Activated CD8-positive, alpha-beta memory T cell treated with anti-CD3 and anti-CD28 coated beads for 1 hour (primary cell): ENCODE measurements around the gene CELSR1.

ENCODE experiments used
- DNase-seq, 2 donors: peaks; one replicate each; pipeline ENCODE4 v3.0.0-alpha.2; 2020; ENCODE audit warnings: low read depth in 1 of 2; ENCODE audit errors: extremely low read depth in 1 of 2

Gene CELSR1

DNA sequence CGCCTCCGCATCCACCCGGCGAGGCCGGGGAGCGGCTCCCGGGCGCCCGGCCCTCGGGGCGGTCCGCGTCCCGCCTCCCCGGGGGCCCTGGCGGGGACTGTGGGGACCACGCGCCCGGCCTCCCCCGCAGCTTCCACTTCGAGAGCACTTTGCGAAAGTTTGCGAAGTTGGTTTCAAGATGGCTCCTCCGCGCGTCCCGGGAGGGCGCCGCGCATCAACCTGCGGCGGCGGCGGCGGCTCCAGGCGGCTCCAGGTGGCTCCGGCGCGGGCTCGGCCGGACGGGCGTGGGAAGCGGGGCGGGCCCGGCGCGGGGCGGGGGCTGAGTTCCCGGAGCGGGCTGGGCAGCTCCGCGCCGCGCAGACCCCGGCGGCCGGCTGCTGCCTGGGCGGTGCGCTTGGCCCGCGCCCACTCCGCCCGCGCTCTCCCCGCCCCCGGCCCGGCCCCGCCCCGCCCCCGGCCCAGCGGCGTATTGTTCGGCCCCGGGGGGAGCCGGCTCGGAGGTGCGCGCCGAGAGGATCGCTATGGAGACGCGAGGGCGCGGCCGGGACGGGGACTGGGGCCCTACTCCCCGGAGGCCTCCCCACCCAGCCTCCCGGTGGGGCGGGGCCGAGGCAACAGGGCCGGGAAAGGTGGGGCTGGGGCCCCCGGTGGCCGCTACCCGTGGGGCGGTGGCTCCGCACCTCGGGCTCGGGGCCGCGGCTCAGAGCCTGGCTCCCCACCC lies at the start of gene CELSR1:
CELSR1 (minus strand) TSS at position 396 of the 721 bp plus-strand sequence. CDS start 450 bp downstream, outside the sequence.
- no peak for DNase-seq

GRCh38 chr22:46587061-46587460 lies 49.6 kb upstream of the CELSR1 start:
- no peak for DNase-seq

DNA sequence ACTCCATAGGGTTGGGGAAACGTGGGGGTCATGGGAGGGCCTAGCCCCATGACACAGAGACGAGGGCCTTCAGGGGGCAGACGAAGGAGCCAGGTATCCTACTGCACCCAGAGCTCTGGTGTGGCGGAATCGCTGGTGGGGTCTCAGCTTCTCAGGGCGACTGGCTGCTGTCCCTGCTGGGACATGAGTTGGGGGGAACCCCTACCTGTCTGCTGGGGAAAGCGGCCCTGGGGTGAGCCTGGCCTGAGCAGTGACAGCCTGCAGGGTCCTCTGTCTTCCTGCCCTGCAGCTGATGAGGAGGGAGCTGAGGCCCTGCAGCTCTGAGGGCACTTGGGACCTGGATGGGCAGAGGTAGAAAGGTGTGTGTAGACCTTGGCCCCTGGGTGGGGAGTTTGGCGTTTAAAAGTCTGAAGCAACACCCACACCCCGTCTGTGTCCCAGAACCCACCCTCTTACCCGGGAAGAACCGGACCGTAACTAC lies 49.2 kb upstream of the CELSR1 start:
- DNase-seq = no peak

DNA sequence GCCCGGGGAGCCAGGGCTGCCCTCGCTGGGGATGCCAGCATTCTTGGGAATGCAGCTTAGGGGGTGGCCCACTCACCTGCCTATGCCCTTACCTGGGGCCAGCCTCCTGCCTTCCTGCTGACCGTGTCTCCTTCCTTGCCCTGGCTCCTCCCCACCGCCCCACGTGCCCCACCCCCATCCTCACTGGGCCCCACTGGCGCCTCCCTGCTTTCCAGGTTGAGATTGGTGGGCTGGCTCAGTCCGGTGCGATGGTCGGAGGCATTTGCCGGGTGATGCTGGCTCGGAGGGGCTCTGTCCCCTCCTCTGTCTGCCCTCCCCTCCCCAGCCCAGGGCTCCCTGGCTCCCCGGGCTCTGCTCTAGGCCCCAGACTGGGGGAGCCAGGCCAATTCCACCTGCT lies 48.7 kb upstream of the CELSR1 start:
- no peak for DNase-seq

DNA sequence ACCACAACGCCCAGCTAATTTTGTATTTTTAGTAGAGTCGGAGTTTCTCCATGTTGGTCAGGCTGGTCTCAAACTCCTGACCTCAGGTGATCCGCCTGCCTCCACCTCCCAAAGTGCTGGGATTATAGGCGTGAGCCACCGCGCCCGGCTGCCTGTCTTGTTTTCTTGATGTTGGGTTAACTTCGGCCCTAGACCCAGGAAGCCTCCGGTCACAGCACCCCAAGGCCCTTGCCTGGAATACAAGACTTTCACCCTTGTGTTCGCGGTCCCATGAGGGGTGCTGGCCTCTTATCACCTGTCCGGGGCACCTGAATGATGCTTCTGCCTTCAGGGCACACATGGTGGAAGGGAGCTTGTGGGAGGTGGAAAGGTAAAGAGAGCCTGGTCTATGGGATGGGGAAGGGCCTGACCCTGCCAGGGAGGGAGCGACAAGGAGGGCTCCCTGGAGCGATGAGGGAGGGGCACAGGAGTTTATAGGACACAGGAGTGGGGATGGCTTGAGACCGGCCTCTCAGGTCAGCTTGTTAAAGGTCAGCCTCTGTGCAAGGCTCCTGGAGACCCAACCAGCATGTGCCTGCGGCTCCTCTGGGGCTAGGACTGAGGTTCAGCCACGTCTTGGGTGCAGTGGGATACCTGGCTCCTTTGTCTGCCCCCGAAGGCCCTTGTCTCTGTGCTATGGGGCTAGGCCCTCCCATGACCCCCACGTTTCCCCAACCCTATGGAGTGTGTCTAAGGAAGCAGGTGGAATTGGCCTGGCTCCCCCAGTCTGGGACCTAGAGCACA lies 48.1 kb upstream of the CELSR1 start:
- no peak for DNase-seq

DNA sequence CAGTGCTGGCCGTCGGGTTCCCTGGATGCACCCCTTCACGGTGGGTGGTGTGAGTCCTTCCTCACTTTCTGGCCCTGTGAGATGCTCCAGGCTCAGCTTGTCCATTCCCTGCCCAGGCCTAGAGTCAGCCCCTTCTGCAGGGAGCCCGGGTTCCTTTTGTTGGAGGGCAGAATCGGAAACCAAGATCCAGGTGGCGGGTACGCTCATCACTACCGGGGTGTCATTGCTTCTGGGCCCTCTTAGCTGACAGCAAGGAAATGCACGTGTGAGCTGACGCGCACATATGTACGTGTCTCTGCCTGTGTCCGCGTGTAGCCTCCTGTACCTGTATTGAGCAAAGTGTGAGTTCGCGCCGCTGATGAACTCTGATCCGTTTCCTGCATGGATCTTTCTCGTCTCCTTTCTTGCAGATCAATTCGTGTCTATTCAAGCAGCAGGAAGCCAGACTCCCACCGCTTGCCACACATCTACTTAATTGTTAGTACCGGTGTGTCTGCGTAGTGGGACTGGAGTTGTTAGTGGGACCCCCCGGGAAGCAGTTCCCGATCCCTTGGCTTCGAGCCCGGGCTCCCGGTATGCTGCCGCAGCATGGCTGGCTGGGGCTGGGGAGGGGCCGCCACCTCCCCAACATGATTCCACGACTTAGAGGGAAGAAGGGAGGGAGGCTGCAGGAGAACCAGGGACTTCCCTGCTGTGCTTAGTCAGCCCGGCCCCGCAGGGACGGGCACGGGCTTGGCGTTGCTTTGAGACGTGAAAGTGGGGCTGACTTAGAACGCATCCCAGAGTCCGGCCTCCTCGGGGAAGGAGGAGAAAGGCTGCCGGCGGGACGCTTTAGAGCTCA lies 46.9 kb upstream of the CELSR1 start:
- no peak for DNase-seq

GRCh38 chr22:46583571-46583970 lies 46.2 kb upstream of the CELSR1 start:
- DNase-seq = no peak

DNA sequence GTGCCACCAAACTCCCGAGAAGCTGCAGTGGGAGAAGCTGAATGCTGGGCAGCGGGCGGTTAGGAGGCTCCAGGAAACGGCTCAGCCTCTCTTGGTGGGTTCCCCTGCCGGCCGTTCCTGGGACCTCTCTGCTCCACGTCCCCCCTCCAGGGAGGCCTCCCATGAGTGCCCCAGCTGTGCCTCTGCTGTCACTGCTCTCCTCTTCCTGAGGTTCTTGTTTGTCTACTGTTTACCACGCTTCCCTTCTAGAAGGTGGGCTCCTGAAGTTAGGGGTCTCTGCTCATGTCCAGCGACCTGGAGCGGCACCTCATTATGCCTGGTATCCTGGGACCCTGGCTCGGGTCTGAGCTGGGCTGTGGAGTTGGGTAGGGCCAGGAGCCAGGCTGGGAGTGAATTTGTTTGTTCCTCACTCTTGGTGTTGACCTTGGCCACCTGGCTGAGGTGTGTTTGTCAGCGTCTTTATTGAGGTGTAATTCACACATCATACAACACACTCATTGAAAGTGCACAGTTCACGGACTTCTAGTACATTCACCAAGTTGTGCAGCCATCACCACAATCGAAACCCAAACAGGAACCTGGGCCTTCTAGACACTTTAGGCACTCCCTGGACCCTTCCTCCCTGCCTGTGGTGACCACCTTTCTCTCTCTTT lies 45.0 kb upstream of the CELSR1 start:
- DNase-seq = no peak

- DNase-seq = no peak
Observed at GRCh38 chr22:46581538-46582244, 44.3 kb upstream of the CELSR1 start.

- no peak for DNase-seq
Observed at GRCh38 chr22:46580940-46581537, 43.6 kb upstream of the CELSR1 start.

DNA sequence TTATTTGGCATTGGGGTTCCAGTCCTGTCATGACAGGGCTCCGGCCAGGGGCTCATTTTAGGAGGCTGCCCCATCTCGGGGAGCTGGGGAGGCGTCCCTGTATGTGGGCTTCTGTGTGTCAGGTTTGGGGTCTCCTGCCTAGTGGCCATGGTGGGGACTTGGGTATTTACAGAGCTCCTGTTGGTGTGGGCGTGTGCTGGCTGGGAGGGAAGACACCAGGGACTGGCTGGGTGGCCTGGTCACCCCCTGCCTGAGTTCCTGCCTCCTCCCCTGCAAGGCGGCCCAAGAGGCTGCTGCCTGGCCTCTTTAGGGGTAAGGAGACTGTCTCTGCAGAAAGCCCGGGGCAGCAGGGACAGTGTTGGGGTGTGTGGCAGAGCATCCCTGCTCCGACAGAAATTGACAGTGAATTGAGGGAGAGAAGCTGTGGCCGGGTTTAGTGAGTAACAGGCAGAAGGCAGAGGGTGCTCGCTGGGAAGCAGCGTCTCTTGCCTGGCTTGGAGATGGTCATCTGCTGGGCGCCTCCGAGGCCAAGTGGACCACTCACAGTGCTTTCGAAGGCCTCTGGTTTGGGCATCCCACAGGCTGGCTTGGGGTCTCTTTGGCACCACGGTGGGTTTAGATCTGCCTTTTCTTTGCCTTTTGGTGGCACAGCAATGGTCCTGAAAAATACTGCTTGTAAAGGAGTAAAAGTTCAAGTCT lies 42.5 kb upstream of the CELSR1 start:
- DNase-seq = no peak

GRCh38 chr22:46578824-46579561 lies 41.6 kb upstream of the CELSR1 start:
- no peak for DNase-seq

- DNase-seq = no peak
Observed at GRCh38 chr22:46578251-46578823, 40.9 kb upstream of the CELSR1 start.

DNA sequence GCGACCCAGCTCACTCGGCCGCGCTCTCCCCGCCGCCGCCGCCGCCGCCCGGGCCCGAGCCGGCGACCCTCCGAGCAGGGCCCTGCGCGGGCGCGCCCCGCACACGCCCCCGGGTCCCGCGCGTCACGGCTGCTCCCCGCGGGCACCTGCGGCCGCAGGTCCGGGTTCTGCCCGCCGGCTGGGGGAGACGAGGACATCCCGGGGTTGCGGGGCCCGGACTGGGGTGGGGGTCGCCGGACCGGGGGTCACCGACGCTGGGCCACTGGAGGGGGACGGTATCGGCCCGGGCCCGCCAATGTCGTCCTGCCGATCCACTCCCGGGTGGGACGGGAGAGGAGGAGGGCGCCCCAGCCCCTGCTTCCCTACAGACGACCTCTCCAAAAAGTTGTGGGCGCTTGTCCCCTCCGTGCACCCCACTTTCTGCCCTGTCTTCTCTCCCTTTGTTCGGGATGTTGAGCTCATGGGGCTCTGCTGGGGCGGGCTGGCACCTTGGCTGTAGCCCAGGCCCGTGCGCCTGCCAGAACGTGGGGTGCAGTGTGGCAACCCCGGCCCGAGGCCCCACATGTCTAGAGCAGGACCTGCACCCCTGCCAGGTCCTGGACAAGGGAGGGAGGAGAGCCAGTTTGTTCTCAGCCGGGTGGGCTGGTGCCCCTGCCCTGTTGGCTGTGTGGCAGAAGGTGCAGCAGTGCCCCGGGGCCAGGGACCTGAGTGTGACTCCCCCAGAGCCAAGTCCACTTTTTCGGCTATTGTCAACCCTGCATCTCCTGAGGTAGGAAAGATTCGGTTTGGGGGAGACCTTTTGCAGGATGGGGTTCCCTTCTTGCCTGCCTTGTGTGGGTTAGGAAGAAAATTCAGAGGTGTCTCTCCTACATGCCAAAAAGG lies 40.2 kb upstream of the CELSR1 start:
- DNase-seq = no peak

GRCh38 chr22:46576556-46577367 lies 39.3 kb upstream of the CELSR1 start:
- DNase-seq = peak in 1 of 2 donors; percentile 52

DNA sequence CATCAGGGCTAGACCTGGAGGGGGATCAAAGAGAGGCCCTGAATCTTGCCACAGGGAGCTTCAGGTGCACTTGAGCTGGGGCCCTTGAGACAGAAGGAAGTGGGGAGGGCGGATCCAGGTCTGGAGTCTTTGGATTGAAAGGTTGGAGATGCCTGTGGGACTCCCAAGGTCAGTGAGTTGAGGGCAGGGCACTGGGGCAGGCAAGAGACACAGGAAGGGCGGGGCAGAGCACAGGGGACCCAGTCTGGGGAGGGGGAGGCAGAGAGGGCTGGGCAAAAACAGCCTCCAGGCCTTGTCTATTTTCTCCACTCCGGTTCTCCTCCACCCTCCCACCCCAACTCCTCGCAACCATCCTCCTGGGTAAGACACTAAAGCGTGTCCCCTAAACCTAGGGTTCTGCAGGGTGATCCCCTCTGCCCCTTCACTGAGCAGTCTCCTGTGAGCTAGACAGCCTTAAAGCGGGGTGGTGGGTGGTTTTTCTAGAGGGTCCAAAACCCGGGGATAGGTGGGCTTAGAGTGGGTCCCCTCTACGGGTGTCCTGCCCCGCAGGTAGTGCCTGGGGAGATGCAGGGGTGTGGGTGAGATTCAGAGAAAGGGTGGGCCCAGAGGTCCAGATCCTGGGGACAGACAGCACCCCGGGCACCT lies 38.6 kb upstream of the CELSR1 start:
- DNase-seq = no peak
